ENCODE measurements around the gene RNF44. TPM values are rescaled to one million over a fixed set of nuclear protein-coding genes. Genes with fewer than 3 reads are reported as not detected.

The RNF44 gene
- total and polyA plus RNA-seq, 2 of the 13 experiments (the other 11 are each of a cell fraction or from before 2014, with no cell fraction given) = 9.2 to 16.8 TPM

GRCh38 chr5:176573564-176574296 is 36.5 kb upstream of the RNF44 start:
- ATAC-seq (peak; percentile 92), DNase-seq (ENCODE audit: low spot score) (peak; percentile 38), FAIRE-seq (peak; percentile 39)
- ChIA-PET POLR2A (no interaction called here), CTCF (ENCODE audit: low intra/inter-chr PET ratio, low total read pairs) (interaction anchor here (1.1 kb wide), 1 partner anchor 85 kb away, joined by 3 read pairs; no protein-coding TSS in a partner anchor)
- Histone ChIP-seq H3K79me2 (ENCODE audit: insufficient read depth, low read length) (no peaks in the 10 kb centered on the region), H3K36me3 (replicated peaks in 1 of 2; ENCODE audit: control insufficient read depth in 1 of 2, insufficient read depth in 2 of 2, low read length in 2 of 2) (peaks cover 1 to 5% of the 10 kb centered on the region in 2 experiments; a peak in 3 of 5 replicates), H3K9ac (ENCODE audit: insufficient read depth, low read depth, low read length) (no peak overlapping the region), H3K27ac (ENCODE audit: extremely low read length, insufficient read depth, low read length) (no peak overlapping the region), H3K4me3 (replicated peaks in 1 of 3; ENCODE audit: insufficient read depth in 1 of 3, low read depth in 2 of 3, low read length in 3 of 3) (no peak overlapping the region), H3K4me2 (ENCODE audit: low read depth, low read length) (no peak overlapping the region), H2AFZ (ENCODE audit: low read length) (no peak overlapping the region), H3K4me1 (ENCODE audit: insufficient read depth, low read length) (no peaks in the 10 kb centered on the region), H4K20me1 (ENCODE audit: insufficient read depth, low read length) (no peaks in the 10 kb centered on the region), H3K9me3 (ENCODE audit: low read length) (no peaks in the 10 kb centered on the region), H3K27me3 (ENCODE audit: control insufficient read depth in 1 of 2, insufficient read depth in 2 of 2, low read length in 2 of 2) (no peaks in the 10 kb centered on the region)
- in situ Hi-C loops (cut with HindIII; ENCODE audit: extremely low pct_ligation_motif_present, low pct_unique_long_range_greater_than_20kb) = no loop called here
- intact Hi-C loops (cut with micrococcal nuclease; ENCODE audit: unreplicated experiment) = no loop called here
- WGBS (ENCODE audit: low lambda C conversion rate) = 65% methylated on average over 15 of the region's 18 CpGs
- BruUV-seq (replicated peaks) = no TSS peak
- TF ChIP-seq REPIN1 (CRISPR knock-in tag; IDR thresholded peaks at IDR 0.05; ENCODE audit: borderline replicate concordance, low read depth) (no peak), TRIM22 (IDR thresholded peaks at IDR 0.05) (no peak), ZNF503 (CRISPR knock-in tag; IDR thresholded peaks at IDR 0.05) (no peak), CBX5 (CRISPR knock-in tag; IDR thresholded peaks at IDR 0.05; ENCODE audit: borderline replicate concordance) (0 out of 2 replicates have a peak, but pooled peaks have one; percentile 31), PATZ1 (CRISPR knock-in tag; IDR thresholded peaks at IDR 0.05) (peak; percentile 42; the same call in 1 of the 2 replicates), SMC3 (IDR thresholded peaks at IDR 0.05; ENCODE audit: low read length) (peak; percentile 42), SMAD3 (CRISPR knock-in tag; IDR thresholded peaks at IDR 0.05) (no peak), BORCS8-MEF2B (CRISPR knock-in tag; IDR thresholded peaks at IDR 0.05) (no peak), ZNF83 (CRISPR knock-in tag; IDR thresholded peaks at IDR 0.05; ENCODE audit: borderline replicate concordance) (no peak), GMEB1 (CRISPR knock-in tag; IDR thresholded peaks at IDR 0.05; ENCODE audit: borderline replicate concordance) (no peak), SALL1 (CRISPR knock-in tag; IDR thresholded peaks at IDR 0.05) (no peak), ZC3H13 (CRISPR knock-in tag; IDR thresholded peaks at IDR 0.05) (no peak), HOMEZ (CRISPR knock-in tag; IDR thresholded peaks at IDR 0.05; ENCODE audit: low read depth) (no peak), TMF1 (CRISPR knock-in tag; IDR thresholded peaks at IDR 0.05; ENCODE audit: low read depth) (no peak), GATAD2A (CRISPR knock-in tag; IDR thresholded peaks at IDR 0.05) (no peak), TEAD3 (CRISPR knock-in tag; optimal IDR thresholded peaks at IDR 0.05; ENCODE audit: borderline replicate concordance) (no peak)

All from HepG2 (cell line).